HG02642 (cell line): ENCODE data around the gene RSL24D1.
A peak's percentile ranks its signal among the peaks of the same experiment; 100 is the strongest.

Experiments used
- ATAC-seq: cut with Tn5 transposase; IDR thresholded peaks from one replicate; pipeline ENCODE4 v1.9.1; 2021; ENCODE audit warnings: mild to moderate bottlenecking; ENCODE audit not compliant: unreplicated experiment, poor library complexity

Gene RSL24D1

DNA sequence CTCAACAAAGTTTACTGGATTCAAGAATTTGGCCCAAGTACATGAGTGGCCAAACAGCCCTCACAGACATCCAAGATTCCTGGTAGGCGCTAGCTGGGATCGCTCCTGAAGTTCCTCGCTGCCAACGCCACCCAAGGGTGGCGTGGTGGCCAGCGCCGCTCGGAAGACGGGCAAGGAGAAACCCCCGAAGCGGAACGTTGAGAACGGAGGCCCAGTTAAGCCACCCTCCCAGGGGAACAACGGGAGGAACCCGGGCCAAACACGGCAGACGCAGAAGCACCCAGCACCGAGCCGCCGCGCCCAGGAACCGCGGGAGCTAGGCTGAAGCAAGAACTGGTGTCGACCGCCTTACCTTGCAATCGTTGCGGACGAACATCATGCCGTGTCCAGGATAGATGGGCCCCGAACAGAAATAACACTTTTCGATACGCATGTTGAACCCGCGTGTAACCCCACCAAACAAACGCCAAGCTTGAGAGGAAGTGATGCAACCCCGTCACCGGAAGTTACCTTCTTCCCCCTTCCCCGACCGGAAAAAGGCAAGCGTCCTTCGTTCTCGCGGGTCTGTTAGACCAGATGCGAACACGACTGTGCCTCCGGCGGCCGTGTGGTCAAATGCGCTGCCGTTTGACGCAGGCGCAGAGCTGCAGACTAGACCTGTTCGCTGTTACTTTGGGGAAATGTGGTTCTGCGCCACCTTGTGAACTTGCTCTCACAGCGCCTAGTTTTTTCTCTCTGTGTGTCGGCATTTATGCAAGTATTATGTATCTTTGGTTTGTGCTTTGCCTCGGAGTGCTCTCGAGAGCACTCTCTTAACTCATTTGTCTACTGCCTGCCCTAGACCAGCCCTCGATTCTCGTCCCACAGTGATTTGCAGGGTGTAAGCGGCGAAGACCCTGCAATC lies at the start of gene RSL24D1:
RSL24D1 (minus strand) TSS at position 484 of the 904 bp plus-strand sequence; CDS start at position 433, 51 bp downstream.
- ATAC-seq = peak; percentile 98

DNA sequence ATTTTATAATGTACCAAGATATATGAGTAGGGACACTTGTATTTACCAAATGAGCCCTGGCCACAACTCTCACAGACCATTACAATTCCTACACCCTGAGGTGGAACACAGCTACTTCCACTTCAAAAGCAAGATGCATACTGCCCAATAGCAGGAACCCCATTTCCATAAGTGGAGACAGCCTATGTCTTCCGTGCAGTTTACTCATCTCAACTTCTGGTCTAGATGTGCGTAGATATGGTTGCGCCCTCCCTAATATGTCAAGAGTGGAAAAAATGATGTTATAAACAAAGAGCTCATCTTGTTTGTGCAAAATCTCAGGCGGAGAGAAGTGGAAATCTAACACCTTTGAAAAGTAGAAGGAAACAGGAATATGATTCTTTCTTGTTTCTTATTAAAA lies 48.3 kb upstream of the RSL24D1 start:
- ATAC-seq = no peak

DNA sequence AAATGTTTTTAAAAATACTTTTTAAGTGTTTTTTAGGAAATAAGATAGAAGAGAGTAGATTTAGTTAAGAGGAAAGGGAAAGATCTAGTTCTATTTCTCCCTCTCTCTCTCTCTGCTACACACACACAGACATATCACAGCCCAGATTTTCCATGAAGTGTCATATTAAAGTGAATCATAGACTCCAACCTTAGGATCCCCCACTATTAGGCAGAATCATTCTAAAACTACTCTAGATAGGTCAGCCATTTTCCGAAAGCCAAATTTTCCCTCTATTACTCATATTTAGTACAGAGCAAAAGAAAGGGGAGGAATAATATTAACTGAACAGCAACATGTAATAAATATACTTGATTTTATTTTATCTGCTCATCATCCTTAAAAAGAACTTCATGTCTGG lies 45.1 kb upstream of the RSL24D1 start:
- no peak for ATAC-seq

DNA sequence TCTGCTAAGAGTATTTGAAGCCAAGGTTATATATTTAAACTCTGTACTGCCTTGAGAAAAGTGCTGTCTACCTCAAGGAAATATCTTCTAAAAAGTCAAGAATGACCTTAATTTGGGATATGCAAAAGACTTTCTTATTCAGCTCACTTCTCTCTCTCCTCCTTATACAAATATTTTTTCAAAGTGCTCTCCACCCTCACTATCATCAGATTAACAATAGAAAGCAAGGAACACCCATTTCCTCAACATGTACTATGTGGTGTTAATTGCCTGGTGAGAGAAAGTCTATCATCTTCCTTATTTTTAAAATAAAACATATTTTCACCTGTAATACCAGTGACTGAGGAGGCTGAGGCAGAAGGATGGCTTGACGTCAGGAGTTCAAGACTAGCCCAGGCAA lies 44.4 kb upstream of the RSL24D1 start:
- ATAC-seq = no peak

DNA sequence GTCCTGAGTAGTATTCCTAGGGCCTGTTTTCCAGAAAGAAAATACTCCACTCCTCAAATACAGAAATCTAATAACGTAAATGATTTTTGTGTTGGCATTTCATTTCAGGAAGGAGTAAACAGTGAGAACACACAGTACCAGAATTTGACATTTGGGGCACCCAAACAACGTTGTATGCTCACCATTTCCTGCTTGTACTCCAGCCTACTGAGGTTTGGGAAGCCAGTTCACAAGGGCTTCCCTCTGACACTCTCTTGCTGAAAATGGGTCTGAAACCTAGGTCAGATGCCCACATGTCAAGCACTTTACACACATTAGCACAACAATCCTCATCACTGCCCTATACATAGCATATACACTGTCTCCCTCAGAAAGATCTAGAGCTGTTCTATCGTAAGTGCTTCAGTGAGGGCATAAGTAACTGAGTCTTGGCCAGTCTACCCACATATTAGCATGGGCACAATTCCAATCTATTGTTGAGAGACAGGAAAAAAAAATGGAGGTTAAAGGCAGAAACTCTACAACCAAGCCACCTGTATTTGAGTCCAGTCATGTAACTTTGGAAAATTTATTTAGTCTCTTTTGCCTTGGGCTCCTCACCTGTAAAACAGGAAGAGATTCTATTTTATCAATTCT lies 43.5 kb upstream of the RSL24D1 start:
- no peak for ATAC-seq

DNA sequence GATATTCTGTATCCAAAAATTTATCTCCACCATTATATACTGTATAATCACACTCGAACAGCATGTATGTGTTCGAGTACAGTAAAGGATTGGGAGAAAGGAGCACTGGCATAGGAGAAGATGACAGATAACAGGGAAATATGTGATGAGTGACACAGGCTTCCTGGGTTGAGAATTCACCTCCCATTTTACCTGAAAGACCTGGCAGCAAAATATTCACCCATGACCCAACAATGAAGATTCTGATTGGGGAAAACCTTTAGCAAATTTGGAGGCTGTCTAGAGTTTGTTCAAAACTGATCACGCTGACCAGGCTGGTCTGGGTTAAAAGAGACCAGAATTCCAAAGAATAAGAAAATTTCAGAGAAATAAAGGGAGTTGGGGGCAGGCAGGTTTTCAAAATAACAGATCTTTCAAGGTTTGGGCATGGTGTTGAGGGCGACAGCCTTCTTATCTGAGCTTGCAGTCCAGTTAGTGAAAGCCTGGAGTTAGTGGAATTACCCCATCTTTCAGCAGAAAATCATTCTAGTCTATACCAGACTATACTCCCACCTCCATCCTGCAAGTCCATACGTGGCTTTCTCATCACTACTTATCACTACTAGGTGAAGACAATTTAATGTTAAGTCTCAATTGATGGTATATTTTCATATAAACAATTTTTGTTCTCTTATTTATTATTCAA lies 42.8 kb upstream of the RSL24D1 start:
- ATAC-seq = no peak

DNA sequence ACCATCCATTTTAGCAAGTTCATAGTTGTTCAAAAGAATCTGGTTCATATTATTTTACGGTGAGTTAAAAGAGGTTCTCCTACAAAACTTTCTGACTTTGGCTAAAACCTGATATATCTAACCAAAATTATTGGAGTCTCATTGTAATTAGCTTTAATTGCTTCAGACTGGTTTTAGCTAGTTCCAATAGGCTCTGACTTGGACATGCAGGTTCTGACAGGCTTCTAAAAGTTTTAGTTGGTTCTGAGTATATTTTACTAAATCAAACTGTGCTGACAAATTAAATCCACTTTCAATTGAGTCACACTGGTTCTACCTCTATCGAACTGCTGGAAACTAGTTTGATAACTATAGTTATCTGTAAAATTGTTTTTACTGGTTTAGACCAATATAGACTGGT lies 42.1 kb upstream of the RSL24D1 start:
- ATAC-seq = no peak

DNA sequence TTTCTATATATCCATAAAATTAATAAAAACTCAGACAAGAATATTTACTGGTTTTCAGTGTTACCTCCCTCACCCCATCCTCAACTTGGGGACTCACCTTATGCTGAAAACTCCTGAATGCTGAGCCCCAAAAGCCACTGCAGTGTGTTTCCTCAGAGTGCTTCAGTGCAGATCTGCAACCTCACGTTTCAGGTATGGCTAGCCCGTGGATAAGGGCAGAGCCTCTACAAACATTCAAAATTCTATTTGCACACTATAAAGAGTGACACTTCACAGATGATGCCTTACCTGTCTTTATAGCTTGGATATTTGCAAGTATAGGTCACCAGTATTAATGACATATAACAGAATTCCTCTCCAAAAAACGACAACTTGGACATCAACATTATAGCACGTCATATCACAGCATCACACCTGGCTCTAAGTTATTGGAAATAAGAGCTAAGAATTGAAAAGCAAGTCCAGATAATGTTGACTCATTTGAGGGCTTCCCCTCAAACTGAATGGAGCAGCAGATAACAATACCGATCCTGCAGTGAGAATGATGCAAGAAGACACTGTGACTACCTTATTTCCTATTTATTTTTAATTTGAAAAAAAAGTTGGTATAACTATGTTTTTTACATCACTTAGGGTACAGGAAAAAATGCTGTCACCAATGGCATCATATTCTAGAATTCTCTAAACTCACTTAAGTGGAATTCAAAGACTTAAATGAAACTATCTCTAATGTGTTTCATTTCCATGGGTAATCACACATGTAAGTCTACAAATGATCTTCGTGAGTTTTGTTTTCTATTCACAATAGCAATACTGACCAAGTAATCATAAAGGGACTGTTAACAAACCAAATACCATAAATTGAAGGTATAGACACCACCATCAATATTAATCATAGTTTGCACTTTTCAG lies 40.7 kb upstream of the RSL24D1 start:
- ATAC-seq = no peak

DNA sequence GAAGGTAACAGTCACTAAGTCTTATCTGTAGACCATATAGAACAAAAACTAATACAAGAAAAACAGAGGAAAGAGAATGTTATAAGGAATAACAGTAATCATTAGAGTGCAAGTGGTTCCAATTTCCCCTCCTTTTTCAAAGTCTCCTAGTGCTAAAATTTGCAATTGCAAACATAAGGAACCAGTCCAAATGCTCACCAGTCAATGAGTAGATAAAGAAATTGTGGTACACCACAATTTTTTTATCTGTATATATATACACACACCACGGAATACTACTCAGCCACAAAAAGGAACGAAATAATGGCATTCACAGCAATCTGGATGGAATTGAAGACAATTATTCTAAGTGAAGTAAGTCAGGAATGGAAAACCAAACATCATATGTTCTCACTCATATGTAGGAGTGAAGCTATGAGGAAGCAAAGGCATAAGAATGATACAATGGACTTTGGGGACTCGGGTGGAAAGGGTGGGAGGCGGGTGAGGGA lies 38.9 kb upstream of the RSL24D1 start:
- no peak for ATAC-seq

DNA sequence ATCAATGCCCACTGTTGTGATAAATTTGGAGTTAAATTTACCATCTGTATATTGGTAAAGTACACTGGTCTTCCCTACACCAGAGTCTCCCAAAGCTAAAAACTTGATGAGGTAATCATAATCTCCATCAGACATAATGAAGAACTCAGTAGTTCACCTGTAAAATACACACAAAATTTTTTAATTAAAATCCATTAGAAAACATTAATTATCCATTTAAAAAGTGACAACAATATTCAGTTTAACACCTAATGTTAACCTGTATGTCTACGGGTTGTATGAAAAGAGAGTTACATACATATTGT lies 38.0 kb upstream of the RSL24D1 start:
- no peak for ATAC-seq

DNA sequence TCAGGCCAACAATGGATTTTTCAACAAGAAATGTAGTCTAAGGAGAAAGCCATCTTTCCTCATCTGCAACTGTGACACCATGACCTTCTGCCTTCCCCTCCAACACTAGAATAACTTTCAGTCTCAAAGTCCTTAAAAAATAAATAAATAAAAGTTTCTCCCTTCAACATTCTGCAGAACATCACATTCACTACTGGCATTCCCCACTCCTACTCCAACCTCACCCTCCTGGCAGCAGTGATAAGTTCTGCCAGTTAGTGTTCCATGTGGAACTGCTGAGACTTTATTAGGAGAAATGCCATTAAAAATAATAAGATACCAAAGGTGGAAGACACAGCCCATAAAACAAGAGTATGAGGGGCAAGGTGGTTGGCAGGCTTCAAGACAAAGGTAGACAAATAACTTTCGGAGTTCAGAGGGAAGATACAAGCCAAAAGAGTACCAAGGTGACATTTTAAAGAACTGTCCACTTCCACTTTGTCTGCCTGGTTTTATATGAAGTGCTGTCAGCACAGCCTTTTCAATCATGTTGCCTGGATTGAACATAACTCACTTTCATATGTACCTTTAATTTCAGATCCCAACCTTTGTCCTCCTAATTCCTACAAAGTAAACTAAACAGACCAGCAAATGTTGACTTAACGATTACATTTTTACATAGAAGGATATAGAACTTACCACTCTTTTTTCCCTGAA lies 37.5 kb upstream of the RSL24D1 start:
- ATAC-seq = no peak

DNA sequence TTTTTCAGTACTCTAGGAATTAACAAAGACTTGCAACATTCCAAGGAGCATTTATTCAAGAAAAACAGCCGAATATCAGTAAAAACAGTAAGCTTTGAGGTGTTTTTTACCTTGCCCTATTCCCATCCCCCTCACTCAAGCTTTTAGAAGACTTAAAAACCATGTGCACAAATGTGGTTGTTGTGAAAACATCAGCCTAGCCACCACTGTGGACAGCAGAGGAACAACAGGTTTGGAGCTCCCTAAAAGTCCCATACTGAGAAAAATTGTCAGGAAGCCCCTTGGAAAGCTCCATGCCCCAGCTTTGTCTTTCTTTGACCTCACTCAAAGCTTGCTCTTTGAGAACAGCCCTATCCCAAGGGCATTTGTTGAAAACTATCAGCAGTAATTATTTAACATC lies 34.7 kb upstream of the RSL24D1 start:
- ATAC-seq = no peak

DNA sequence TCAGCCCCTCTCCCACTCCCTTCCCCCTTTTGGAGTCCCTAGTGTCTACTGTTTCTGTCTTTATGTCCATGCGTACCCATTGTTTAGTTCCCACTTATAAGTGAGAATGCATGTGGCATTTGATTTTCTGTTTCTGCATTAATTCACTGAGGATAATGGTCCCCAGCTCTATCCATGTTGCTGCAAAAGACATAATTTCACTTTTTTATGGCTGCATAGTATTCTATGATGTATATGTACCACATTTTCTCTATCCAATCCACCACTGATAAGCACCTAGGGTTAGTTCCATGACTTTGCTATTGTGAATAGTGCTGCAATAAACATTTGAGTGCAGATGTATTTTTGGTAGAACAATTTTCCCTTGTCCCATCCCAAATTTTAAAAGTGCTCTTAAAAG lies 34.2 kb upstream of the RSL24D1 start:
- ATAC-seq = no peak

DNA sequence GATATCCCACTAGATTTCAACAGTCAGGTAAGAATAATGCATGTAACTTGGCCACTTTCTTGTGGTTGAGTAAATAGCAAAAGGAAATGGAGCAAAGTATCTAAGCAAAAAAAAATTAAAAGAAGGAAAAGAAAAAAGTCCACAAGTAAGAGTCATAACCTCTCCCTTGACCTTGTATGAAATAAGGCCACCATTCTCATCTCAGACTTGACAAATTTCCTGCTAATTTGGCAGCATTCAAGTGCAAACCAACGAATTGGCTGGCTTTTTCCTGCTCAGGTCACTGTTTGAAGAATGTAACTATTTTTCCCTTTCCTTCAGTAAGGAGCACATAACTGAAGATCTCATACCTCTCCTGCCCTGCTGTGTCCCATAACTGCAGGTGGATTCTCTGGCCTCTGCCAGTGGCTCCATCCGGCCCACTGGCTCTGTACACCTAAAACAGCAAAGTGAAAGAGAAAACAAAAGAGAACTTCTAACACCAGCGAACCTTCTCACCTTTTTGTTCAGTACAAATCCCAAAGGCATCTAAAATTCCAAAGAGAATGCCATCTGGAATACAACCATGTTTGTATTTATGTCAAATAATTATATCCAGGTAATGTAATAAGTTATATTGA lies 33.4 kb upstream of the RSL24D1 start:
- no peak for ATAC-seq

DNA sequence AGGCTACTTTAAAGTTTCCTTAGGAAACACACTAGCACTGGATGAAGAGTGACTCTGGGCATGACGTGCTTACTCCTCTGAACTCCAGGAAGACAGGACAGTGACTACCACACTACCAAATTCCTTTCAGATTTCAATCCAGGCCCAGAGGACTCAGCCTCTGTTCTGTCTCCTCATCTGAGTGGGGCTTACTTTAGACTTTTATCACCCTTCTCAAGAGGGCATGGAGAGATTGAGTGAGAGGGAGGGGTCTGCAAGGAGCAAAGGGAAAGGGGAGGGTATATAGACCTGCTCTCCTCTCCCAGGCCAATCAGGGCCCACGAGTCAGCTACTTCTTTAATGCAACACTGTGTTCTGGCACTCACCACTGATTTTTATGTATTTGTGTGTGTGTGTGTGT lies 29.4 kb upstream of the RSL24D1 start:
- no peak for ATAC-seq

DNA sequence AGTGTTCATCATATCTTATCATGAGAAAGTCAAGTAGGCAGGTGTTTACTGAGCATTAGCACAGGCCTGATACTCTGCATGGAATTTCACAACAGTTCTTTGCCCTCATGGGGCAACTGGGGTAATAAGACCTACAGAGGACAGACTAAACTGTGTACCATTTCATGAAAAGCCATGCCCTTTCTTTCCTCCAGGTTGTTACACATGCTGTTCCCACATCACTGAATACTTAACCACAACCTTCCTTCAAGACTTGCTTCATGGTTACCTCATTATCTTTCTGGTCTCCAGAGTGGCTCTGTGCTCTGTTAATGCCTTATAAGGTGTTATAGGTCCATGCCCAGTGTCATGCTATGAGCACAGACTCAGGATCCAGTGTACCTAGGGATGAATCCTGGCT lies 28.2 kb upstream of the RSL24D1 start:
- no peak for ATAC-seq

DNA sequence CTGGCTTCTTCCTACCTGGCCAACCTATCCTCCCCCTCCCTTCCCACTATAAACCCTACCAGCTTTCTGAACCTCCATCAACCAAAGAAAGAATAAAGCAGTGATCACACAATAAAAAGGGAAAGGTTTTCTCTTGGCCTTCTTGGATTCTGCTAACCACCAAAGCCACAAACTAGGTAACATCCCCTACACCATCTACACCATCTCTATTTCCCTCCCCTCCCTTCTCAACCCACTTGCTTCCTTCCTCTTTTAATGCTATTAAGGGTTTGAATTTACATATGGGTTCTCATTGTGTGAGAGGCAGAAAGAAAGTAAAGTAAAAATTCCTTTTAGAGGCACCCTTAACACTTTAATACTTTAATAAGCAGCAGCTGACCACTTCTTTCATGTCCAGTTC lies 25.8 kb upstream of the RSL24D1 start:
- peak; percentile 69 for ATAC-seq

DNA sequence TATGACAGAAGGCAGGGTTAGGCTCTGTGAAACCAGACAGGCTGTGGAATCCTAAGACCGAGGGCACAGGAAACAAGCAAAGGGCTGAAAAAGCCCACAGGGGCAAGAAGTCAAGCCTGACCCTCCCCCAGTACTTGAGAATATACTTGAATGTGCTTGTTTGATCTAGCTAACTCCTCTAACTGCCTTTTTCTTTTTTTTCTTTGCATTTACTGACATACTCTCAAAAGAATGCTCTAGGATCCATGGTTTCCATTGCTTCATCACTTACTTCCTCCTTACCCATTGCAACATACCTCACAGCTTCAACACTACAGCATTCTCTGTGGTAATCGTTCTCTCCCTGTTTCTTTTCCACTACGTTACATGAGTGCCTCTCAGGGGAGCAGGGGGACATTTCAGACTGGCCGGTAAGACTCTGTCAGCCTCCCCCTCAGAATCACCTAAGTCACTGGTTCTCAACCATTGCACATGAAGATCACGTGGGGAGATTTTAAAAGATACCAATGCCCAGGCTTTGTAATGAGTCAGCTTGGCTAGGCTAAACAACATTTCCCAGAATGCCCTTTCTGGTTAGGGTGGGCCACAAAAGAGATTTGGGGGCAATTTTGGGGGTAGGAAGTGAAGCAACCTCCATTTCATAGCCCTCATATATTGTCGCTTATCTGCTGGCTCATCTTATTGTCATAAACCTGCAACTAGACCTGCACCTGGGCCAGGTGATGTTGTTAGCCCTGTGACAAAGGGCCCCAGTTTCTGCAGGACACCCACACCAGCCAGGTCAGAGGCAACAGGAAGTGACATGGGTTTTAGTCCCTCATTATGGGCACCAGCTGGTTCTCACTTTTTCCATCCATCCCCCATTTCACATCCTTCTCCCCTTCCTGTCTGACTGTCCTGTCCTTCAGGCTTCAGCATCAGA lies 24.6 kb upstream of the RSL24D1 start:
- peak; percentile 52 for ATAC-seq
